HG02884 (cell line): ENCODE measurements around the gene ERCC2.
"Not testable (repeated sequence)": the region's sequence is repeated elsewhere in the genome, so short reads cannot be mapped to it uniquely, and the experiment has no call there.

Source experiments
- ATAC-seq: cut with Tn5 transposase; IDR thresholded peaks from one replicate; pipeline ENCODE4 v1.9.1; 2021; ENCODE audit warnings: mild to moderate bottlenecking, moderate library complexity; ENCODE audit not compliant: unreplicated experiment

Gene ERCC2

DNA sequence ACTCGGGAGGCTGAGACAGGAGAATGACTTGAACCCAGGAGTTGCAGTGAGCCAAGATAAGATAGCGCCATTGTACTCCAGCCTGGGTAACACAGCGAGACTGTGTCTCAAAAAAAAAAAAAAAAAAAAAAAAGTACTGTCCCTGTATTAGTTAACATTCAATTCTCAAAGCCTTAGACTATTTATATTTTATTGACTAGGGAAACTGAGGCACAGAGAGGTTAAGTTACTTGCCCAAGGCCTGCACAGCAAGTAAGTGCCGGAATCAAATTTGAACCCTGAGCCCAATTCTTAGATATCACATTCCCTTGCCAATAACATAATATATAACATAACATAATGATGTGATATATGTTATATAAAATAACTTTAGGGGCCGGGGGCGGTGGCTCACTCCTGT, 30.7 kb downstream of the ERCC2 start:
- no peak for ATAC-seq

DNA sequence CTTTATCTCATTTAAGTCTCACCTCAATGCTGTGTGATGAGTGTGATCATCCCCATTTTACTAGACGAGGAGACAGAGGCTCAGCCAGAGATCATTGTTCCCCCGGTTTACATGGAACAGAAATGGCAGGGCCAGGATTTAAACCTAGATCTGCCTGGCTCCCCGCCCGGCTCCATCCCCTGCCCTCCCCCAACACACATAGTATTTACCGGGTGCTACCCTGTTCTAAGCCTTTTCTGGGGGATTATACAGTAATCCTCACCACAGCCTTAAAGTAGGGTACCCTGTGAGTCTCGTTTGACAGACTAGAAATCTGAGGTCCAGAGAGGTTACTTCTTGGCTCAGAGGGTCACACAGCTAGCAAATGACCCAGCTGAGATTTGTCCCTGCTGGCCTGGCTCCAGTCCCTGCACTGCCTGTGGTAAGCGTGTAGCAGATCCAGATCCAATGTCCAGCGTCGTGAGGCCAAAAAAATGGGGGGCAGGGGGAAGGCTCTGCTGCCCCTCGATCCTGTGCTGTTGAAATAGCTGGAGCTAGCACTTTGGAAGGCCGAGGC, 33.6 kb downstream of the ERCC2 start:
- ATAC-seq = no peak

DNA sequence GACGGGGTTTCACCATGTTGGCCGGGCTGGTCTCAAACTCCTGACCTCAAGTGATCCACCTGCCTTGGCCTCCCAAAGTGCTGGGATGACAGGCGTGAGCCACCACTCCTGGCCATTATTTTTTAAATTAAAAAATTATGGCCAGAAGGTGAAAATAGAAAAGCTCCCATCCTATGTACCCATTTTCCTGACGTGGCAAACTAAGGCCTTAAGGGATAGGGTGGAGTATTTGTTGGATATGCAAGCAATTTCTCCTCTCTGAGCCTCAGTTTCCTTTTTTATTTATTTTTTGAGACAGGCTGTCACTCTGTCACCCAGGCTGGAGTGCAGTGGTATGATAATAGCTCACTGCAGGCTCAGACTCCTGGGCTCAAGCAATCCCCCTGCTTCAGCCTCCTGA, 35.5 kb downstream of the ERCC2 start:
- ATAC-seq = not testable (repeated sequence)

DNA sequence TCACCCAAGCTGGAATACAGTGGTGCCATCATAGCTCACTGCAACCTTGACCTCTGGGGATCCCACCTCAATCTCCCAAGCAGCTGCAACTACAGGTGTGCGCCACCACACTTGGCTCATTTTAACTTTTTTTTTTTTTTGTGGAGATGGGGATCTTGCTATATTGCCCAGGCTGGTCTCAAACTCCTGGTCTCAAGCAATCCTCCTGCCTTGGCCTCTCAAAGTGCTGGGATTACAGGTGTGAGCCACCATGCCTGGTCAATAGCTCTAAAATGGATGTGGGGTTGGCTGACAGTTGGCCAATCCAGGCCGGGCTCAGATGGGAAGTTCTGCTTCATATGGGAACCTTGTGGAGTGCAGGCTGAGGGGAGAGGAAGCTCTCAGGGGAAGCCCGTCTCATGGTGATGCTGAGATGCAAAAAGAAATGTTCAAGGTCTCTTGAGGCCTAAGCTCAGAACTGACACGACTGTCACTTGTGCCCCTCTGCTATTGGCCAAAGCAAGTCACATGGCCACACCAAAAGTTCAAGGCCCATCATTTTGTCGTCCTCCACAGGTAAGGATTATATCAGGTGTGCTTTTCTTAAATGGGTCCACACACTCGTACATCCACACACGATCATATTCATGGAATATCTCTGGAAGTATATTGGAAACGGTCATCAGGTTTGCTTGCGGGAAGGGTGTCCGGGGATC, 36.6 kb downstream of the ERCC2 start:
- no peak for ATAC-seq

DNA sequence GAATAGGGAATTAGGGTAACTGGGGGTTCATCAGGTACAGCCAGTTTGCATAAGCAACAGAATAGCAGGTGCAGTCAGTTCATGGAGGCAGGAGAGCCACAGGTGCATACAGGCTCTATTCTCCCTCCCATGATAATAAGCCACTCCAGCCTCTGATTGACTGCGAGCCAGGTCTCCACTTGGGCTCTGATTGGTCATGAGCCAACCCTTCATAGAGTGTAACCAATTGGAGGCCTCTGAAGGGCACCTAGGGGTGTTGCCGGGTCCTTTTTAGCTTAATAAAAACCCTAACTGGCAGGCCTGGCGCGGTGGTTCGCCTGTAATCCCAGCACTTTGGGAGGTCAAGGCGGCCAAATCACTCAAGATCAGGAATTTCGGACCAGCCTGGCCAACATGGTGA, 39.0 kb downstream of the ERCC2 start:
- ATAC-seq = no peak

DNA sequence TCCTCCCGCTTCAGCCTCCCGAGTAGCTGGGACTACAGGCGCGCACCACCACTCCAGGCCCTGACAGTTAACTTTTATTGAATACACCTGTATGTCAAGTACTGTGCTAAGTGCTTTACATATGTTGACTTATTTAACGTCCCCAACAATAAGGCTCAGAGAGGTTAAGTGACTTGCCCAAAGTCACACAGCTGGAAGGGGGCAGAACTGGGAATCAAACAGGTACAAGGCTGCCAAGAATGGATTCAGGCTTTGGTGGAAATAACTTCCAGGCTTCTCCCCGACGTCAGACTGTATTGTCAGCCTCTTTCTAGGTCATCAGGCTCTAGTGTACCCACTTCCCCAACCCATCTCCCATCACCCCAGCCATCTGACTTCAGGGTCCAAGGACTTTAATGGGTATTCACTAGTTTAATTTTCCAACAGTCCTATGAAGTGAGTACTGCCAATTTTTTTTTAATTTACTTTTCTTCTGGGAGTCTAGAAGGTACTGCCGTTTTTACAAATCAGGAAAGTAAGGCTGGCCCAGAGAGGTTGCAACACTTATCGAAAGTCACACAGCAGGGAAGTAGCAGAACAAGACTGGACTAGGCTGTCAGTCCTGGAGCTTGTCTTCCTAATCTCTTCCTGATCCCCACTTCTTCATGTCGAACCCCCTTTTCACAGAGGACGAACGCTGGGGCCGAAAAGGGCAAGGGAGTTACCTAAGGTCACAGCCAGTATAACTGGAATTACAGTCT, 42.8 kb downstream of the ERCC2 start:
- ATAC-seq = no peak

DNA sequence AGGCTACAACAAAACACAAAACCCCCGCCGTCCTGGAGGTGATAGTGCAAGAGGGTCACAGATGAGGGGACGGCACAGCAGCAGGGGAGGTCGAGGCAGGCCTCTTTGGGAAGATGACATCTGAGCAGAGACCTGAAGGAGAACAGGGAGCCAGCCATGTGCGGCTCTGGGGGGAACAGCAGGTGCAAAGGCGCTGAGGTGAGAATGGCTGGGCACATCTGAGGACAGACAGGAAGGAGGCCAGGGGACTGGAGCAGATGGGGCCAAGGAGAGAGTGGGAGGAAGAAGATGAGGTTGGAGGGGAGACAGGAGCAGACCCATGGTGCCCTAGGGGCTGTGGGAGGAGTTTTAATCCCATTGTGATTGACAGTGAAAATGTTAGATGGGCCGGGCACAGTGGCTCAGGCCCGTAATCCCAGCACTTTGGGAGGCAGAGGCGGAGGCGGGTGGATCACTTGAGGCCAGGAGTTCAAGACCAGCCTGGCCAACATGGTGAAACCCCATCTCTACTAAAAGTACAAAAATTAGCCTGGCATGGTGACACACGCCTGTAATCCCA, 45.9 kb downstream of the ERCC2 start:
- no peak for ATAC-seq

DNA sequence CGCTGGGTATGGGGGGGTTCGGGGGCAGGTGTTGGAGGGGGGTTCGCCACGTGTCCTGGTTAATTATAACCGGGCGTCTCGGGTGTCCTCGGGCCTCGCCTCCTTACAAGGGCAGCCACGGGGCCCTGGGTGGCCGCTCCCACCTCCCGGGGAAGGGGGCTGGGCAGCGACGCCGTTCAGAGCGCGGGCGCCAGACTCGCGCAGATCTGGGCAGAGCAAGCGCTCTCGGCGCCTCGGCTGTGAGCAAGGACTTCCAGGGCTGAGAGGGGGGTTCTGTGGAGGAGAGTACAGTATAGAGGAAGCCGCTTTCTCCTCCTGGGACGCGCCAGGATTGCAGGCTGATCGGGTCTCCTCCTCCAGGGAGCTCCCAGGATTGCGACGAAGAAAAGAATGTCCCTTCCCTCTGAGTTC, 46.7 kb downstream of the ERCC2 start:
- no peak for ATAC-seq

DNA sequence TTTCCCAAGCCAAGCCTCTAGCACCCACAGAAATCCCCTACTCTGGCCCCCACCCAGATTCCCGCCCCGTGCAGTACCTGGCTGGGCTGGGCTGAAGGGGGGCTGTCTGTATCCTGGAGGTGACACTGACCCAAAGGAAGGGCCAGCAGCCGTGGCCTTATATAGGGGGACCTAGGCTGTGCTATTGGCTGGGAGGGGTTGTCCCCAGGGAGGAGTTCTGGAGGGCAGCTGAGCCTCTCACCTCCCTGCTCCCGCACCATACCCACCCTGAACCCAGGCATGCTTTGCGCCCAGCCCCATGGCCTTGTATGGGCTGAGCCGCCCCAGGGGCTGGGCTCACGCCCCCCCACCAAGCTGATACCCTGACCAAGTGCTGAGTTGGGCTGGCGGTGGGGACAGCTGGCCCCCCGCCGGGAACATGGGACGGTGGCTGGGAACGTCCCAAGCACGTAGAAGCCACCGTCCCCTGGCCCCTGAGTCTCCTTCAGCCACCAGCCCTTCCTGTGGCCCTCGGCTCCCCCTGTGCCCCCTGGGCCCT, 47.6 kb downstream of the ERCC2 start, which contains the start of gene CKM:
TSS of gene CKM (minus strand) at position 132 of the 538 bp plus-strand sequence. CDS start 3,162 bp downstream, outside the sequence.
- ATAC-seq = no peak

DNA sequence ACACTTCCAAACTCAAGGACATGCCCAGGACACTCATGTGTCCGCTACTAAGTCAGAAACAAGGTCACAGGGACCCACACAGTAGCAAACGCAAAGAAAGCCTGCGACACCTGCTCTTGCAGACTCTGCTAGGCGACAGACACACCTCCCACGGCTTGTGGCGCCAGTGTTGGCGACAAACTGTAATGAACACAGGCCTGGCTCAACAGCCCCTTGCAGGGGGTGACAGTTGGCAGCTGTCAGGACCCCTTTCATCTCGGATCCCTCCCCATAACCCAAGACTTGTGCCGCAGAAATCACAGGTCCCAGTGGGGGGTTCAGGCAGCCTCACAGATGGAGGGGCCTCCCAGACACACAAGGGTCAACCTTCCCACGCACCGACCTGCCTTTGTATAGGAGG, 48.1 kb downstream of the ERCC2 start:
- ATAC-seq = no peak

DNA sequence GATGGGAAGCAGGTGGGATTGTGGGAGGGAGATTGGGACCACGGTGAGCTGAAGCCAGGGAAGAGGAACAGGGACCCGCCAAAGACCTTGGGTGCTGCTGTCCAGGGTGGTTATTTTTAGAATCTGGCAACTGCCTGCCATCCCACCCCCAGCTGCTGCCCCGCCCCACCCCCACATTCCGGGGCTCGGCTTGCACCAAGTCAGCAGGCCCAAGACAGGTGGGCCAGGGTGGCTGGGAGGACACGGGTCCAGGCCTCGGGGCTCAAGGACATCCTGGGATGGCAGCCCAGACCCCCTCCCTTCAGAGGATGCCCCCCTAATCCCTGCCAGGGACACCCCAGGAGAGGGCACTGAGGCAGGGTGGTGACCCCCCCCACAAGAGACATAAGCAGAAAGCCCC, 48.5 kb downstream of the ERCC2 start:
- ATAC-seq = no peak

DNA sequence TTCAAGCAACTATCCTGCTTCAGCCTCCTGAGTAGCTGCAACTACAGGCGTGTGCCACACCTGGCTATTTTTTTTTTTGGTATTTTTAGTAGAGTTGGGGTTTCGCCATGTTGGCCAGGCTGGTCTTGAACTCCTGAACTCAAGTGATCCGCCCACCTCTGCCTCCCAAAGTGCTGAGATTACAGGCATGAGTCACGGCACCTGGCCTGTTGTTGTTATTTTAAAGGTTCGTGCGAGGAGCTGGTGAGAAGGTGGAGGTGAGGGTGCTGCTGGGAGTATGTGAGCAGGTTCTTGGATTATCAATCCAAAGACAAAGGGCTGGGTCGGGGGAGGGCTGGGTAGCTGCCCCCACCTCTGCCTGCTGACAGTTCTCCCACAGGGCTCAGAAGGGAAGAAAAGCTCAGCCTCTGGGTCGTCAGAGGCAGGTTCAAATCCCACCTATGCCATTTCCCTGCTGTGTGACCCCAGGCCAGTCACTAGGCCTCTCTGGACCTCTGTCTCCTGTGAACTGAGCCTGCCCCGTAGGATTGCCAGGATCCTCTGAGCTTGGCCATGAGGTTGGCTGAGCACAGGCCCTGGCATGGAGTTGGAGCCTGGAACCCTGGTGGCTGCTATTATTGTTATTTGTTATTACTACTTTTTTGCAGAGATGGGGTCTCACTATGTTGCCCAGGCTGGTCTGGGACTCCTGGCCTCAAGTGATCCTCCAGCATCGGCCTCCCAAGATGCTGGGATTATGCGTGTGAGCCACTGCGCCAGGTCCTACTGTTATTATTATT, 49.2 kb downstream of the ERCC2 start:
- no peak for ATAC-seq

DNA sequence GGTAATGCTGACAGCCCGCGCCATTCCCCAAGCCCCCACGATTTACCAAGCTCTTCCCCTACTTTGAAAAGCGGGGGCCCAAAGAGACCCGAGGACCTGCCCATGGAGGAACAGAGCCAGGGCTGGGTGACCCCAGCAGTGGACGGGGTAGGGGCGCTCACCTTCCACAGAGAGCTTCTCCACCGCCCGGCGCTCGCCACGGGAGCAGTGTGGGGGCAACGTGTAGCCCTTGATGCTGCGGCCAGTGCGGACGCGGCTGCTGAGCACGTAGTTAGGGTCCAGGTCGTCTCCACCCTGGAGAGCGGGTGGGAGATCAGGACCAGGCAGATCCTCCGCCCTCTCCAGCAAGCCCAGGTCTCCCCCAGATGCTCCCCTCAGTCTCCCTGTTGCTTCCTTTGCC, 55.1 kb downstream of the ERCC2 start:
- ATAC-seq = no peak

DNA sequence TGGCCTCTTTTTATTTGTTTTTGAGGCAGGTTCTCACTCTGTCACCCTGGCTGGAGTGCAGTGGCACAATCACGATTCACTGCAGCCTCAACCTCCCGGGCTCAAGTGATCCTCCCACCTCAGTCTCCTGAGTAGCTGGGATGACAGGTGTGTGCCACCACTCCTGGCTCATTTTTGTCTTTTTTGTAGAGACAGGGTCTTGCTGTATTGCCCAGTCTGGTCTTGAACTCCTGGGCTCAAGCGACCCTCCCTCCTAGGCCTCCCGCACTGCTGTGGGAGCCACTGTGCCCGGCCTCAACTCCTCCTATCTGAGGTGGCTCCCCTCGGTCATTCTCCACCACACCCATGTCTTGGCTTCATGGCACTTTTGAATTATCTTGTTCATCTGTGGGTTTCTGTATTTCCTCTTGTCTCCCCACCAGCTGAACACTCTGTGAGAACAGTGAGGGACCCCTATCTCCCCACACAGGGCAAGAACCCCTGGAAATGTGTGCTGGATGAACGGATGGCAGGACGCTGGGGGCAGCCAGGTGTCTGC, 55.6 kb downstream of the ERCC2 start:
- ATAC-seq = no peak

DNA sequence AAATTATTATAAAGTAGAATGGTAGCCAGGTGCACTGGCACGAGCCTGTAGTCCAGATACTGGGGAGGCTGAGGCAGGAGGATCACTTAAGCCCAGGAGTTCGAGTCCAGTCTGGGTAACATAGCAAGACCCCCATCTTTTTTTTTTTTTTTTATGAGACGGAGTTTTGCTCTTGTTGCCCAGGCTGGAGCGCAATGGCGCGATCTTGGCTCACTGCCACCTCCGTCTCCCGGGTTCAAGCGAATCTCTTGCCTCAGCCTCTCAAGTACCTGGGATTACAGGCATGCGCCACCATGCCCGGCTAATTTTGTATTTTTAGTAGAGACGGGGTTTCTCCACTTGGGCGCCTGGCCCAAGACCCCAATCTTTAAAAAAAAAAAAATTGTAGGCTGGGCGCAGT, 58.1 kb downstream of the ERCC2 start:
- ATAC-seq = not testable (repeated sequence)

DNA sequence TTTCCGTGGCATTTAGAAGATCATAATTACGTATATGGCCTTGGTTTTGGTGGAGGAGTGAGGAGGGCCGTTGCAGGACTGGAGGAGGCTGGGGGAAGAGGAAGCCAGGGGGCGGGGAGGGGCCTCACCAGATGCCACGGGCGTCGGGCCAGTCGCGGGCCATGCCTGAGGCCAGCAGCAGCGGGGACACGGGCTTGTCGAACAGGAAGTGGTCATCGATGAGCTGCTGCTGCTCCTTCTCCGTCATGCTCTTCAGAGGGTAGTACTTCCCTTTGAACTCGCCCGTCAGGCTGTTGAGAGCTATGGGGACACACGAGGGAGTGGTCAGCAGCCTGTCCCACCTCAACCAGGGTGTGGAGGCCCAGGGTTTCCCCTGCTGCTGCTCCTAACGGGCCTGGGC, 58.8 kb downstream of the ERCC2 start:
- ATAC-seq = no peak

DNA sequence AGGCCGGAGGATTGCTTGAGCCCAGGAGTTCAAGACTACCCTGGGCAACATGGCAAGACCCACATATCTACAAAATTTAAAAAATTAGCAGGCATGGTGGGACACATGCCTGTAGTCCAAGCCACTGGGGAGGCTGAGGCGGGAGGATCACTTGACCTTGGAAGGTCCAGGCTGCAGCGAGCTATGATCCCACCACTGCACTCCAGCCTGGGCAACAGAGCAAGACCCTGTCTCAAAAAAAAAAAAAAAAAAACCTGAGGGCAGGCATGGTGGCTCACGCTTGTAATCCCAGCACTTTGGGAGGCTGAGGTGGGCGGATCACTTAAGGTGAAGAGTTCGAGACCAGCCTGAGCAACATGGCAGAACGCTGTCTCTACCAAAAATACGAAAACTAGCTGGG, 61.1 kb downstream of the ERCC2 start:
- ATAC-seq = not testable (repeated sequence)

DNA sequence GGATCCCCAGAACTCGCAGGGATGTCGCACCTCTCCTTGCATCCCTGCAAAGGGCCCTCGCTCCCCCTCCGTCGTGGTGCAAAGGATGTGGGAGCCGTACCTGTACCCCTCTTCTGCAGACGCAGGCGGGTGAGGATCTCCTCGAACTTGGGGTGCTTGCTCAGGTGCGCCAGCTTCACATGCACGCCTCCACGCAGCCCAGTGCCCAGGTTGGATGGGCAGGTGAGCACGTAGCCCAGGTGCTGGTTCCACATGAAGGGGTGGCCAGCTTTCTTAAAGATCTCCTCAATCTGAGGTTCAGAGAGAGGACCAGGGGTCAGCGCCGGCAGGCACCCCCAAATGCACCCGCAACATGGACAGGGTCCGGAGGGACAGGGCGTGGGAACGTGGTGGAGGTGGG, 63.0 kb downstream of the ERCC2 start:
- ATAC-seq = no peak

DNA sequence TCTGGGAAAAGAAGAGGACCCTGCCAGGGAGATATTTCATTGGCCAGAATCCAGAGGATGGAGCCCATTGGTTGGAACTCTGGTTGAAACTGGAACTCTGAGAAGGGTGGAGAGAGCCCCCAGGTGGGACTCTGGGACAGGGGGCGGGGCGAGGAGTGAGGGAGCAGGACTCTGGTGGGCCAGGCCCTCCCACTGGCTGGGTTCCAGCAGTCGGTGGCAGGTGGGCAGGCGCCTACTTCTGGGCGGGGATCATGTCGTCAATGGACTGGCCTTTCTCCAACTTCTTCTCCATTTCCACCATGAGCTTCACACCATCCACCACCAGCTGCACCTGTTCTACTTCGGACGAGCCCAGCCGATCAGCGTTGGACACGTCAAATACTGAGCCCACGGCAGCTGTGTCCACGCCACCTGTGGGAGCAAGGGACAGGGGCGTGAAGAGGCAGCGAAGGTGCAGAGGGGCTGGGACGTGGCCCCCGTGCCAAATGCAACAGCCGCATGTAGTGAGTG, 63.8 kb downstream of the ERCC2 start:
- no peak for ATAC-seq

DNA sequence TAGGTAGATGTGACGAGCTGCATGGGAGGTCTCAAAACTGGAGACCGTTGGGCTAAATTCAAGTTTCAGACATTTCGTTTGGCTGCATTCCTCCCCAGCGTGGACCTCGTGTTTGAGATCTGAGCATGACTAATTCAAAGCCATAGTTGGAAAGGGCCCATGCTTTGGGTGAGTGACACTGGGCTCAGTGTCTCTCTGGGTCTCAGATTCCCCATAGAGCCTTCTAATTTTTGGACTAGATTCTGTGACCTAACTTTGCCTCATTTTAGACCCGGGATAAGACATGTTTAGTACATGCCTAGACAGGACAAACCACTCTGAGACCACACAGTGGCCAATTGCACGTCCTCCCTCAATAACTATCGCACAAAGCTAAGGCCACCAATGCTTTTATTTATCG, 64.3 kb downstream of the ERCC2 start:
- ATAC-seq = no peak
